HEK293T (cell line): ENCODE data around the gene TLN1.

Source experiments
- BHLHE40 ChIP-seq: fragments of 450-650 bp; IDR thresholded peaks from 2 replicates; pipeline ENCODE4 v1.6.1; 2016; ENCODE audit warnings: mild to moderate bottlenecking, moderate library complexity, borderline replicate concordance
- FOXA1 ChIP-seq: fragments of 450-650 bp; IDR thresholded peaks from 2 replicates; pipeline ENCODE4 v1.6.1; 2016; ENCODE audit warnings: mild to moderate bottlenecking
- FOXK2 ChIP-seq: fragments of 450-650 bp; IDR thresholded peaks from 2 replicates; pipeline ENCODE4 v1.6.1; 2016; ENCODE audit warnings: mild to moderate bottlenecking
- FOXM1 ChIP-seq: fragments of 450-650 bp; IDR thresholded peaks from 2 replicates; pipeline ENCODE4 v1.6.1; 2017; ENCODE audit warnings: mild to moderate bottlenecking, borderline replicate concordance
- SP1 ChIP-seq: fragments of 450-650 bp; IDR thresholded peaks from 2 replicates; pipeline ENCODE4 v1.6.1; 2017
- SUZ12 ChIP-seq: fragments of 450-650 bp; IDR thresholded peaks from 2 replicates; pipeline ENCODE4 v1.6.1; 2016; ENCODE audit warnings: mild to moderate bottlenecking
- ZNF384 ChIP-seq: fragments of 450-650 bp; IDR thresholded peaks from 2 replicates; pipeline ENCODE4 v1.6.1; 2016

GRCh38 chr9:35750256-35750531 lies 18.2 kb upstream of the TLN1 start:
- no peak for TF ChIP-seq FOXM1
- no peak for TF ChIP-seq SP1
- TF ChIP-seq BHLHE40 = no peak
- TF ChIP-seq SUZ12 = no peak
- no peak for TF ChIP-seq FOXA1
- TF ChIP-seq ZNF384 = no peak
- no peak for TF ChIP-seq FOXK2
